Measurements from ENCODE around the gene TSPAN5. TPM values are rescaled to one million over a fixed set of nuclear protein-coding genes. Genes with fewer than 3 reads are reported as not detected.

The TSPAN5 gene
- total RNA-seq, 1 experiment from 2014 or later, result 18.5 TPM

DNA sequence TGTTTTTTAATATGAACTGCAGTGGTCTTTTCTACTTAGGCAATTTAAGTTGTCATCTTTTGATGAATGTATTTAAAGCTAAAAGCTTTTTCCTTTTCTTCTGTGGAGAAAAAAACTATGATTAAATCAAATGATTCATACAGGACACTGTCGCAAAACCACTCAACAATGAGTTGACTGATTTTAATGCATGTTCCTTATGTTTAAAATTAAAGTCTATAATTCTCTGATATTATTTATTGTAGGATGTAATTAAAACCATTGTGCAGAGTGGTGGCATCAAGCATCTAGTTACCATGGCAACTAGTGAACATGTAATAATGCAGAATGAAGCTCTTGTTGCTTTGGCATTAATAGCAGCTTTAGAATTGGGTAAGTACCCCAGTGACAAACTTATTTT lies 224.7 kb downstream of the TSPAN5 start:
- TF ChIP-seq, protein P1, sequence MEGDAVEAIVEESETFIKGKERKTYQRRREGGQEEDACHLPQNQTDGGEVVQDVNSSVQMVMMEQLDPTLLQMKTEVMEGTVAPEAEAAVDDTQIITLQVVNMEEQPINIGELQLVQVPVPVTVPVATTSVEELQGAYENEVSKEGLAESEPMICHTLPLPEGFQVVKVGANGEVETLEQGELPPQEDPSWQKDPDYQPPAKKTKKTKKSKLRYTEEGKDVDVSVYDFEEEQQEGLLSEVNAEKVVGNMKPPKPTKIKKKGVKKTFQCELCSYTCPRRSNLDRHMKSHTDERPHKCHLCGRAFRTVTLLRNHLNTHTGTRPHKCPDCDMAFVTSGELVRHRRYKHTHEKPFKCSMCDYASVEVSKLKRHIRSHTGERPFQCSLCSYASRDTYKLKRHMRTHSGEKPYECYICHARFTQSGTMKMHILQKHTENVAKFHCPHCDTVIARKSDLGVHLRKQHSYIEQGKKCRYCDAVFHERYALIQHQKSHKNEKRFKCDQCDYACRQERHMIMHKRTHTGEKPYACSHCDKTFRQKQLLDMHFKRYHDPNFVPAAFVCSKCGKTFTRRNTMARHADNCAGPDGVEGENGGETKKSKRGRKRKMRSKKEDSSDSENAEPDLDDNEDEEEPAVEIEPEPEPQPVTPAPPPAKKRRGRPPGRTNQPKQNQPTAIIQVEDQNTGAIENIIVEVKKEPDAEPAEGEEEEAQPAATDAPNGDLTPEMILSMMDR (IDR thresholded peaks at IDR 0.05; ENCODE audit: unreplicated experiment), result no peak
- H3K9me3 Mint-ChIP-seq (ENCODE audit: unreplicated experiment), result no peaks in the 10 kb centered on the region
- H3K27me3 Mint-ChIP-seq (ENCODE audit: insufficient read depth, unreplicated experiment), result no peaks in the 10 kb centered on the region
- BruUV-seq (replicated peaks), result no TSS peak
- DNase-seq (ENCODE audit: unreplicated experiment), result no peak
- CTCF ChIA-PET, result interaction anchor here (0.6 to 0.8 kb wide), 2 partner anchors 10 to 63 kb away, joined by 3 read pairs; no protein-coding TSS in a partner anchor
- peaks cover 26% of the 10 kb centered on the region for H3K36me3 Mint-ChIP-seq (ENCODE audit: insufficient read depth, unreplicated experiment)
- intact Hi-C loops (cut with micrococcal nuclease), result loop anchor here (5.0 kb wide), 1 partner anchor 171 kb away; the partner anchor contains the start of gene RAP1GDS1
- POLR2A ChIA-PET, result interaction anchor here (0.6 to 4.5 kb wide), 3 partner anchors 13 to 623 kb away, joined by 3 to 28 read pairs (median 20); partner anchors contain the start of gene RAP1GDS1
- H3K27ac Mint-ChIP-seq (ENCODE audit: low read depth, unreplicated experiment), result no peak overlapping the region
- H3K4me1 Mint-ChIP-seq (ENCODE audit: insufficient read depth, unreplicated experiment), result peaks cover 17% of the 10 kb centered on the region
- H3K4me3 Mint-ChIP-seq (ENCODE audit: unreplicated experiment), result no peak overlapping the region

DNA sequence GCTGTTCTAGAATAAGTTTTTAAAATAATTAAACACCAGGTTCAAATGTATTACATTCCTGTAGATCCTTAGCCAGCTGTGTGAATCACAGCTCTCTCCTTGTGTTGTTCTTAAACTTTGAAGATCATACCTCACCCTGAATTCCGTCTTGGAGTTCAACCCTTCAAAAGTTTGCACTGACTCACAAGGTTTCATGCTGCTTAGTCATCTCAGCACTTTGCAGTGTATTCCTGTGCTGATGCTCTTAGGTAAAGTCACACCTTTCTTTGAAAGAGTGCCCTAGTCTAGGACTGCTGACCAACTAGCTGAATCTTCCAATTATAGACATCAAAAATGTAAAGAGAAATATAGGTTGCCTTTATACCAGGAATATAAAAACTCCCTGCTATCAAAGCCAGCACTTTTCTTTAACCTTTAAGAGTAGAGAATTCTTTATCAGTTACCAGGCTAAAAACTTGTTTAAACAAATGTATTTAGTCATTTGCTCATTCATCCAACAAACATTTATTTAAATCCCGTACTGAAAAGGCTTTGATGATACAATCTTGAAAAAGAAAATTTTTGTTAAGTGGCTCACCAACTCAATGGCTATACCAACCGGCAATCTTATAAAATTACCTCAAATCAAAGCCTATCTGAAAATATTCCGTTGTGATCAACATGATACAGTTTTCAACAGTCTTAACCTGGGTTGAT lies 227.6 kb downstream of the TSPAN5 start:
- BruUV-seq (replicated peaks), result TSS peak; percentile 21
- Mint-ChIP-seq H3K4me1 (ENCODE audit: insufficient read depth, unreplicated experiment) (peaks cover 17% of the 10 kb centered on the region), H3K36me3 (ENCODE audit: insufficient read depth, unreplicated experiment) (peaks cover 7% of the 10 kb centered on the region), H3K9me3 (ENCODE audit: unreplicated experiment) (peaks cover 7% of the 10 kb centered on the region), H3K27me3 (ENCODE audit: insufficient read depth, unreplicated experiment) (no peaks in the 10 kb centered on the region), H3K27ac (ENCODE audit: low read depth, unreplicated experiment) (peak overlapping the region; percentile 73), H3K4me3 (ENCODE audit: unreplicated experiment) (no peak overlapping the region)
- TF ChIP-seq, protein P1 (IDR thresholded peaks at IDR 0.05; ENCODE audit: unreplicated experiment), result no peak
- ChIA-PET CTCF (interaction anchor here (0.6 to 1.9 kb wide), 3 partner anchors 15 to 84 kb away, joined by 3 to 5 read pairs (median 3); no protein-coding TSS in a partner anchor), POLR2A (interaction anchor here (0.6 to 4.5 kb wide), 14 partner anchors 12 to 691 kb away, joined by 3 to 31 read pairs (median 3); partner anchors contain the start of genes EIF4E, RAP1GDS1 and STPG2)
- intact Hi-C loops (cut with micrococcal nuclease), result loop anchor here (5.0 kb wide), 1 partner anchor 169 kb away; the partner anchor contains the start of gene RAP1GDS1
- DNase-seq (ENCODE audit: unreplicated experiment), result peak; percentile 89

DNA sequence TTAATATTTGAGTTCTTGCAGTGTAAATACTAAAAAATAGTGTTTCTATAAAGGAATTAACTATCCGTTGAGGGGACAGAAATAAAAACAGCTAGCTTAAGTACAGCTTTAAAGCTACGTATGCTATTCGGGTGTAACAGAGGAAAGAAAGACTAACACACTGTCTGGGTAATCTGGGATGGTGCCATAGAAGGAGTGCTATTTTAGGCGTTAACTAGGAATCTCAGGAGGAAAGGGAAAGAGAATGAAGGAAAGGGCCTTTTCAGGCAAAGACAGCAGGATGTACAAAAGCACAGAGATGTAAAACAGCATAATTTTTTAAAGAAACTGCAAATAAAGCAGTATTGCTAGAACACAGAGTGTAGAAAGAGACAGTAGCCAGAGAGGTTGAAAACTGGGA lies 235.4 kb downstream of the TSPAN5 start:
- BruUV-seq (replicated peaks), result no TSS peak
- Mint-ChIP-seq H3K4me1 (ENCODE audit: insufficient read depth, unreplicated experiment) (no peaks in the 10 kb centered on the region), H3K36me3 (ENCODE audit: insufficient read depth, unreplicated experiment) (peaks cover 25% of the 10 kb centered on the region)

DNA sequence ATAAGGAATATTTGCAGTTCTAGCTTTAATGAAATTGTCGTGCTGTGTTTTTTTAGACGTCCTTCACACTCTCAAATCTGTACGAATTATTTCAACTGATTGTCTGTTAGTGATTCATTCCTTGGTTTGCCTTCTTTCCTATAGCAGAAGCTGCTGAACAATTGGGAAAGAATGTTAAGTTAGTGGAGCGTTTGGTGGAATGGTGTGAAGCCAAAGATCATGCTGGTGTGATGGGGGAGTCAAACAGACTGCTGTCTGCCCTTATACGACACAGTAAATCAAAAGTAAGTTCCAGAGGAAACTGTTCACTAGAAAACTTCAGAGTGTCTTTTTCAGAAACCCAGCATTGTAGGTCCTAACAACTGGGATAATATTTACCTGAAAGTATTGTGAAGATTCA lies 237.3 kb downstream of the TSPAN5 start:
- ChIA-PET CTCF (no interaction called here), POLR2A (no interaction called here)
- peaks cover 4% of the 10 kb centered on the region for H3K9me3 Mint-ChIP-seq (ENCODE audit: unreplicated experiment)
- H3K27ac Mint-ChIP-seq (ENCODE audit: low read depth, unreplicated experiment), result no peak overlapping the region
- H3K36me3 Mint-ChIP-seq (ENCODE audit: insufficient read depth, unreplicated experiment), result peaks cover 25% of the 10 kb centered on the region
- no peaks in the 10 kb centered on the region for H3K27me3 Mint-ChIP-seq (ENCODE audit: insufficient read depth, unreplicated experiment)
- intact Hi-C loops (cut with micrococcal nuclease), result no loop called here
- H3K4me1 Mint-ChIP-seq (ENCODE audit: insufficient read depth, unreplicated experiment), result no peaks in the 10 kb centered on the region
- no peak overlapping the region for H3K4me3 Mint-ChIP-seq (ENCODE audit: unreplicated experiment)
- no TSS peak for BruUV-seq (replicated peaks)
- no peak for DNase-seq (ENCODE audit: unreplicated experiment)
- TF ChIP-seq, protein P1 (IDR thresholded peaks at IDR 0.05; ENCODE audit: unreplicated experiment), result no peak

More for the DNA sequence above, 235.4 kb downstream of the TSPAN5 start:
- intact Hi-C loops (cut with micrococcal nuclease), result no loop called here
- TF ChIP-seq, protein P1 (IDR thresholded peaks at IDR 0.05; ENCODE audit: unreplicated experiment), result no peak
- ChIA-PET POLR2A (no interaction called here), CTCF (interaction anchor here (0.6 kb wide), 1 partner anchor 44 kb away, joined by 3 read pairs; no protein-coding TSS in a partner anchor)
- Mint-ChIP-seq H3K9me3 (ENCODE audit: unreplicated experiment) (peaks cover 8% of the 10 kb centered on the region), H3K27me3 (ENCODE audit: insufficient read depth, unreplicated experiment) (no peaks in the 10 kb centered on the region), H3K4me3 (ENCODE audit: unreplicated experiment) (no peak overlapping the region), H3K27ac (ENCODE audit: low read depth, unreplicated experiment) (no peak overlapping the region)
- no peak for DNase-seq (ENCODE audit: unreplicated experiment)

All from MCF 10A (cell line).